Measurements from ENCODE around the gene TAS1R1. TPM values are rescaled to one million over a fixed set of nuclear protein-coding genes. Genes with fewer than 3 reads are reported as not detected.

Gene TAS1R1
- total and polyA plus RNA-seq, 2 experiments from 2014 or later, result 0.19 TPM; not detected in 1

GRCh38 chr1:6513320-6513801 lies 41.7 kb upstream of the TAS1R1 start:
- Histone ChIP-seq H3K36me3 (ENCODE audit: insufficient read depth) (no peaks in the 10 kb centered on the region), H3K27ac (ENCODE audit: low read depth) (no peak overlapping the region), H3K79me2 (replicated peaks; ENCODE audit: insufficient read depth) (no peaks in the 10 kb centered on the region), H3K4me3 (no peak overlapping the region), H3K9me2 (ENCODE audit: insufficient read depth) (no peaks in the 10 kb centered on the region), H2AFZ (no peak overlapping the region), H3K4me2 (no peak overlapping the region), H3F3A (replicated peaks; ENCODE audit: low read depth) (no peaks in the 10 kb centered on the region), H3K27me3 (ENCODE audit: insufficient read depth) (no peaks in the 10 kb centered on the region), H3K4me1 (ENCODE audit: insufficient read depth) (no peaks in the 10 kb centered on the region), H4K20me1 (replicated peaks; ENCODE audit: insufficient read depth) (no peaks in the 10 kb centered on the region)
- no peak for ATAC-seq
- Mint-ChIP-seq H3K4me3 (no peak overlapping the region), H3K27ac (no peak overlapping the region), H3K4me1 (0 out of 3 replicates have a peak, but pooled peaks cover 2% of the 10 kb centered on the region), H3K27me3 (ENCODE audit: insufficient read depth, low read depth, poor library complexity) (peaks cover 5% of the 10 kb centered on the region), H3K36me3 (ENCODE audit: low read depth) (no peaks in the 10 kb centered on the region), H3K9me3 (no peaks in the 10 kb centered on the region)
- DNase-seq (ENCODE audit: low spot score), result no peak
- TF ChIP-seq POLR2AphosphoS5 (IDR thresholded peaks at IDR 0.05; ENCODE audit: low read depth) (no peak), JUNB (IDR thresholded peaks at IDR 0.05; ENCODE audit: unreplicated experiment) (no peak)
- TF ChIP-seq, protein P1, sequence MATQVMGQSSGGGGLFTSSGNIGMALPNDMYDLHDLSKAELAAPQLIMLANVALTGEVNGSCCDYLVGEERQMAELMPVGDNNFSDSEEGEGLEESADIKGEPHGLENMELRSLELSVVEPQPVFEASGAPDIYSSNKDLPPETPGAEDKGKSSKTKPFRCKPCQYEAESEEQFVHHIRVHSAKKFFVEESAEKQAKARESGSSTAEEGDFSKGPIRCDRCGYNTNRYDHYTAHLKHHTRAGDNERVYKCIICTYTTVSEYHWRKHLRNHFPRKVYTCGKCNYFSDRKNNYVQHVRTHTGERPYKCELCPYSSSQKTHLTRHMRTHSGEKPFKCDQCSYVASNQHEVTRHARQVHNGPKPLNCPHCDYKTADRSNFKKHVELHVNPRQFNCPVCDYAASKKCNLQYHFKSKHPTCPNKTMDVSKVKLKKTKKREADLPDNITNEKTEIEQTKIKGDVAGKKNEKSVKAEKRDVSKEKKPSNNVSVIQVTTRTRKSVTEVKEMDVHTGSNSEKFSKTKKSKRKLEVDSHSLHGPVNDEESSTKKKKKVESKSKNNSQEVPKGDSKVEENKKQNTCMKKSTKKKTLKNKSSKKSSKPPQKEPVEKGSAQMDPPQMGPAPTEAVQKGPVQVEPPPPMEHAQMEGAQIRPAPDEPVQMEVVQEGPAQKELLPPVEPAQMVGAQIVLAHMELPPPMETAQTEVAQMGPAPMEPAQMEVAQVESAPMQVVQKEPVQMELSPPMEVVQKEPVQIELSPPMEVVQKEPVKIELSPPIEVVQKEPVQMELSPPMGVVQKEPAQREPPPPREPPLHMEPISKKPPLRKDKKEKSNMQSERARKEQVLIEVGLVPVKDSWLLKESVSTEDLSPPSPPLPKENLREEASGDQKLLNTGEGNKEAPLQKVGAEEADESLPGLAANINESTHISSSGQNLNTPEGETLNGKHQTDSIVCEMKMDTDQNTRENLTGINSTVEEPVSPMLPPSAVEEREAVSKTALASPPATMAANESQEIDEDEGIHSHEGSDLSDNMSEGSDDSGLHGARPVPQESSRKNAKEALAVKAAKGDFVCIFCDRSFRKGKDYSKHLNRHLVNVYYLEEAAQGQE (IDR thresholded peaks at IDR 0.05; ENCODE audit: unreplicated experiment), result no peak
- TF ChIP-seq, protein P2, sequence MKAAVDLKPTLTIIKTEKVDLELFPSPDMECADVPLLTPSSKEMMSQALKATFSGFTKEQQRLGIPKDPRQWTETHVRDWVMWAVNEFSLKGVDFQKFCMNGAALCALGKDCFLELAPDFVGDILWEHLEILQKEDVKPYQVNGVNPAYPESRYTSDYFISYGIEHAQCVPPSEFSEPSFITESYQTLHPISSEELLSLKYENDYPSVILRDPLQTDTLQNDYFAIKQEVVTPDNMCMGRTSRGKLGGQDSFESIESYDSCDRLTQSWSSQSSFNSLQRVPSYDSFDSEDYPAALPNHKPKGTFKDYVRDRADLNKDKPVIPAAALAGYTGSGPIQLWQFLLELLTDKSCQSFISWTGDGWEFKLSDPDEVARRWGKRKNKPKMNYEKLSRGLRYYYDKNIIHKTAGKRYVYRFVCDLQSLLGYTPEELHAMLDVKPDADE (IDR thresholded peaks at IDR 0.05), result no peak

DNA sequence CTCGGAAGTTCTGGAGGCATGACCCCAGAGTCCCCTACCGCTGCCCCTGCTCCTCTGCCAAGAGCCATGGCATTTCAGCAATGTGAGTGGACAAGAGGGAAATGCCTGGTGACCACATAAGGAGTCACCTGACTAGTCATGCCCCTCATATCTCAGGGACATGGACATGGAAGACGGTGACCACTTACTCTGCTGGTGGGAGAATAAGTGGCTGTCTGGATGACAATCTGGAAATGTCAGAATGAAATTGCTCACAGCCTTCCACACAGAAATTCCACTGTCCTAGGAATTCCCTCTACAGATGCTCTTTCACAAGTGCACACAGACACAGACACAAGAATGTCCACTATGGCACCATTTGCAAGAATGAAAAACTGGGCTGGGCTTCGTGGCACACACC lies 39.3 kb upstream of the TAS1R1 start:
- Histone ChIP-seq H3K4me1 (ENCODE audit: insufficient read depth) (peaks cover 13% of the 10 kb centered on the region), H4K20me1 (replicated peaks; ENCODE audit: insufficient read depth) (no peaks in the 10 kb centered on the region; the same call in 1 of the 2 replicates), H3K36me3 (ENCODE audit: insufficient read depth) (no peaks in the 10 kb centered on the region), H3K79me2 (replicated peaks; ENCODE audit: insufficient read depth) (no peaks in the 10 kb centered on the region), H3K9me2 (ENCODE audit: insufficient read depth) (no peaks in the 10 kb centered on the region), H2AFZ (no peak overlapping the region), H3K4me3 (no peak overlapping the region), H3K27ac (ENCODE audit: low read depth) (no peak overlapping the region), H3K27me3 (ENCODE audit: insufficient read depth) (no peaks in the 10 kb centered on the region), H3F3A (replicated peaks; ENCODE audit: low read depth) (peaks cover 12% of the 10 kb centered on the region), H3K4me2 (no peak overlapping the region)
- Mint-ChIP-seq H3K4me3 (no peak overlapping the region), H3K9me3 (no peaks in the 10 kb centered on the region), H3K4me1 (peaks cover 19% of the 10 kb centered on the region), H3K27ac (no peak overlapping the region), H3K36me3 (ENCODE audit: low read depth) (no peaks in the 10 kb centered on the region; the same call in 2 of the 3 replicates), H3K27me3 (ENCODE audit: insufficient read depth, low read depth, poor library complexity) (peaks cover 15% of the 10 kb centered on the region)
- DNase-seq (ENCODE audit: low spot score) (no peak), ATAC-seq (no peak)
- TF ChIP-seq, protein P3, sequence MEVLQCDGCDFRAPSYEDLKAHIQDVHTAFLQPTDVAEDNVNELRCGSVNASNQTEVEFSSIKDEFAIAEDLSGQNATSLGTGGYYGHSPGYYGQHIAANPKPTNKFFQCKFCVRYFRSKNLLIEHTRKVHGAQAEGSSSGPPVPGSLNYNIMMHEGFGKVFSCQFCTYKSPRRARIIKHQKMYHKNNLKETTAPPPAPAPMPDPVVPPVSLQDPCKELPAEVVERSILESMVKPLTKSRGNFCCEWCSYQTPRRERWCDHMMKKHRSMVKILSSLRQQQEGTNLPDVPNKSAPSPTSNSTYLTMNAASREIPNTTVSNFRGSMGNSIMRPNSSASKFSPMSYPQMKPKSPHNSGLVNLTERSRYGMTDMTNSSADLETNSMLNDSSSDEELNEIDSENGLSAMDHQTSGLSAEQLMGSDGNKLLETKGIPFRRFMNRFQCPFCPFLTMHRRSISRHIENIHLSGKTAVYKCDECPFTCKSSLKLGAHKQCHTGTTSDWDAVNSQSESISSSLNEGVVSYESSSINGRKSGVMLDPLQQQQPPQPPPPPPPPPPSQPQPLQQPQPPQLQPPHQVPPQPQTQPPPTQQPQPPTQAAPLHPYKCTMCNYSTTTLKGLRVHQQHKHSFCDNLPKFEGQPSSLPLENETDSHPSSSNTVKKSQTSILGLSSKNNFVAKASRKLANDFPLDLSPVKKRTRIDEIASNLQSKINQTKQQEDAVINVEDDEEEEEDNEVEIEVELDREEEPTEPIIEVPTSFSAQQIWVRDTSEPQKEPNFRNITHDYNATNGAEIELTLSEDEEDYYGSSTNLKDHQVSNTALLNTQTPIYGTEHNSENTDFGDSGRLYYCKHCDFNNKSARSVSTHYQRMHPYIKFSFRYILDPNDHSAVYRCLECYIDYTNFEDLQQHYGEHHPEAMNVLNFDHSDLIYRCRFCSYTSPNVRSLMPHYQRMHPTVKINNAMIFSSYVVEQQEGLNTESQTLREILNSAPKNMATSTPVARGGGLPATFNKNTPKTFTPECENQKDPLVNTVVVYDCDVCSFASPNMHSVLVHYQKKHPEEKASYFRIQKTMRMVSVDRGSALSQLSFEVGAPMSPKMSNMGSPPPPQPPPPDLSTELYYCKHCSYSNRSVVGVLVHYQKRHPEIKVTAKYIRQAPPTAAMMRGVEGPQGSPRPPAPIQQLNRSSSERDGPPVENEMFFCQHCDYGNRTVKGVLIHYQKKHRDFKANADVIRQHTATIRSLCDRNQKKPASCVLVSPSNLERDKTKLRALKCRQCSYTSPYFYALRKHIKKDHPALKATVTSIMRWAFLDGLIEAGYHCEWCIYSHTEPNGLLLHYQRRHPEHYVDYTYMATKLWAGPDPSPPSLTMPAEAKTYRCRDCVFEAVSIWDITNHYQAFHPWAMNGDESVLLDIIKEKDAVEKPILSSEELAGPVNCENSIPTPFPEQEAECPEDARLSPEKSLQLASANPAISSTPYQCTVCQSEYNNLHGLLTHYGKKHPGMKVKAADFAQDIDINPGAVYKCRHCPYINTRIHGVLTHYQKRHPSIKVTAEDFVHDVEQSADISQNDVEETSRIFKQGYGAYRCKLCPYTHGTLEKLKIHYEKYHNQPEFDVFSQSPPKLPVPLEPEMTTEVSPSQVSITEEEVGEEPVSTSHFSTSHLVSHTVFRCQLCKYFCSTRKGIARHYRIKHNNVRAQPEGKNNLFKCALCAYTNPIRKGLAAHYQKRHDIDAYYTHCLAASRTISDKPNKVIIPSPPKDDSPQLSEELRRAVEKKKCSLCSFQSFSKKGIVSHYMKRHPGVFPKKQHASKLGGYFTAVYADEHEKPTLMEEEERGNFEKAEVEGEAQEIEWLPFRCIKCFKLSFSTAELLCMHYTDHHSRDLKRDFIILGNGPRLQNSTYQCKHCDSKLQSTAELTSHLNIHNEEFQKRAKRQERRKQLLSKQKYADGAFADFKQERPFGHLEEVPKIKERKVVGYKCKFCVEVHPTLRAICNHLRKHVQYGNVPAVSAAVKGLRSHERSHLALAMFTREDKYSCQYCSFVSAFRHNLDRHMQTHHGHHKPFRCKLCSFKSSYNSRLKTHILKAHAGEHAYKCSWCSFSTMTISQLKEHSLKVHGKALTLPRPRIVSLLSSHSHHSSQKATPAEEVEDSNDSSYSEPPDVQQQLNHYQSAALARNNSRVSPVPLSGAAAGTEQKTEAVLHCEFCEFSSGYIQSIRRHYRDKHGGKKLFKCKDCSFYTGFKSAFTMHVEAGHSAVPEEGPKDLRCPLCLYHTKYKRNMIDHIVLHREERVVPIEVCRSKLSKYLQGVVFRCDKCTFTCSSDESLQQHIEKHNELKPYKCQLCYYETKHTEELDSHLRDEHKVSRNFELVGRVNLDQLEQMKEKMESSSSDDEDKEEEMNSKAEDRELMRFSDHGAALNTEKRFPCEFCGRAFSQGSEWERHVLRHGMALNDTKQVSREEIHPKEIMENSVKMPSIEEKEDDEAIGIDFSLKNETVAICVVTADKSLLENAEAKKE (CRISPR knock-in tag; IDR thresholded peaks at IDR 0.05), result no peak
- TF ChIP-seq ZNF114 (CRISPR knock-in tag; IDR thresholded peaks at IDR 0.05), result no peak
- TF ChIP-seq EZH2 (IDR thresholded peaks at IDR 0.05; ENCODE audit: low read depth, unreplicated experiment), result no peak
- no peak for TF ChIP-seq STAT1 (IDR thresholded peaks at IDR 0.05; ENCODE audit: unreplicated experiment)
- no peak for TF ChIP-seq NANOG (IDR thresholded peaks at IDR 0.05; ENCODE audit: borderline replicate concordance)
- no peak for TF ChIP-seq EZH2phosphoT487 (IDR thresholded peaks at IDR 0.05; ENCODE audit: unreplicated experiment)
- TF ChIP-seq CREB1 (CRISPR knock-in tag; IDR thresholded peaks at IDR 0.05; ENCODE audit: low read depth), result no peak
- no peak for TF ChIP-seq JUNB (IDR thresholded peaks at IDR 0.05; ENCODE audit: unreplicated experiment)
- TF ChIP-seq ZNF331 (CRISPR knock-in tag; IDR thresholded peaks at IDR 0.05; ENCODE audit: low read depth), result no peak
